Measurements from ENCODE around the gene KL. TPM values are rescaled to one million over a fixed set of nuclear protein-coding genes. Genes with fewer than 3 reads are reported as not detected.

Gene KL
- total and polyA plus RNA-seq, 2 of the 8 experiments (the other 6 are each of a cell fraction or from before 2014, with no cell fraction given): 0.02 TPM; not detected in 1

- Histone ChIP-seq H2BK12ac (ENCODE audit: low read depth, low read length) (no peak overlapping the region), H3K9ac (replicated peaks in 1 of 4; ENCODE audit: extremely low read depth in 1 of 4, low read depth in 3 of 4, low read length in 3 of 4) (no peak overlapping the region), H3K27me3 (replicated peaks in 1 of 4; ENCODE audit: control insufficient read depth in 3 of 4, extremely low read depth in 1 of 4, insufficient read depth in 3 of 4, low read length in 3 of 4) (no peaks in the 10 kb centered on the region), H3K79me2 (ENCODE audit: control insufficient read depth in 1 of 2, insufficient read depth in 2 of 2, low read length in 2 of 2) (no peaks in the 10 kb centered on the region; a peak in 1 of 4 replicates), H3K23ac (ENCODE audit: insufficient read length) (no peak overlapping the region), H3K36me3 (ENCODE audit: control insufficient read depth in 2 of 4, insufficient read depth in 4 of 4, low read length in 3 of 4) (no peaks in the 10 kb centered on the region), H2BK15ac (ENCODE audit: low read length) (no peak overlapping the region), H3K14ac (ENCODE audit: insufficient read length) (no peak overlapping the region), H3K9me3 (ENCODE audit: insufficient read depth in 2 of 2, low read depth in 1 of 2, low read length in 1 of 2) (no peaks in the 10 kb centered on the region), H4K8ac (ENCODE audit: extremely low read depth, insufficient read depth, low read length) (no peak overlapping the region), H3K4me2 (ENCODE audit: insufficient read depth in 1 of 2, low read depth in 2 of 2, low read length in 2 of 2) (no peak overlapping the region), H3K27ac (ENCODE audit: low read depth, low read length) (no peak overlapping the region), H2BK5ac (ENCODE audit: low read depth, low read length) (no peak overlapping the region), H3K23me2 (ENCODE audit: low read depth, low read length) (no peaks in the 10 kb centered on the region), H2AK5ac (ENCODE audit: low read depth, low read length) (no peak overlapping the region), H3K4me3 (ENCODE audit: extremely low read depth in 1 of 4, insufficient read depth in 2 of 4, low read depth in 3 of 4, low read length in 4 of 4) (no peak overlapping the region), H4K5ac (ENCODE audit: insufficient read length, low read depth, low read length) (no peak overlapping the region), H2BK120ac (replicated peaks; ENCODE audit: low read depth, low read length) (no peak overlapping the region), H3K18ac (ENCODE audit: extremely low read depth, low read length) (no peak overlapping the region), H4K20me1 (replicated peaks in 1 of 2; ENCODE audit: control insufficient read depth in 1 of 2, insufficient read depth in 2 of 2, low read length in 2 of 2) (no peaks in the 10 kb centered on the region), H3K56ac (replicated peaks; ENCODE audit: insufficient read length, low read depth, low read length) (no peak overlapping the region), H3K79me1 (ENCODE audit: low read depth, low read length) (no peaks in the 10 kb centered on the region), H2BK20ac (ENCODE audit: low read length) (no peak overlapping the region), H3K4ac (replicated peaks; ENCODE audit: insufficient read length, low read depth, low read length) (no peak overlapping the region), H3K4me1 (replicated peaks in 1 of 4; ENCODE audit: control insufficient read depth in 3 of 4, insufficient read depth in 4 of 4, low read length in 3 of 4) (no peaks in the 10 kb centered on the region), H2AFZ (ENCODE audit: low read length) (no peak overlapping the region), H4K91ac (replicated peaks; ENCODE audit: insufficient read length, low read length) (no peak overlapping the region)
- TF ChIP-seq EP300 (IDR thresholded peaks at IDR 0.05; ENCODE audit: borderline replicate concordance in 1 of 2, low read depth in 2 of 2, low read length in 2 of 2) (no peak), POLR2AphosphoS5 (IDR thresholded peaks at IDR 0.05; ENCODE audit: low read depth, low read length) (no peak), NANOG (IDR thresholded peaks at IDR 0.05; ENCODE audit: insufficient read depth, low read depth, low read length, poor library complexity, severe bottlenecking) (no peak), SRF (IDR thresholded peaks at IDR 0.05; ENCODE audit: low read depth, low read length) (no peak), NRF1 (IDR thresholded peaks at IDR 0.05; ENCODE audit: low read depth, low read length) (no peak), JUN (IDR thresholded peaks at IDR 0.05; ENCODE audit: low read depth, low read length) (no peak), SAP30 (IDR thresholded peaks at IDR 0.05; ENCODE audit: insufficient read depth, insufficient replicate concordance, low read length) (no peak), EGR1 (IDR thresholded peaks at IDR 0.05; ENCODE audit: borderline replicate concordance, low read depth, low read length) (no peak), ATF2 (IDR thresholded peaks at IDR 0.05; ENCODE audit: low read length) (no peak), SIN3A (conservative IDR thresholded peaks at IDR 0.05 in 1 of 2, IDR thresholded peaks at IDR 0.05 in 1 of 2; ENCODE audit: low read depth in 1 of 2, low read length in 2 of 2) (no peak)
- 91% methylated on average over 2 of the region's 2 CpGs; no CpG with 5 or more reads in 1 of the 2 experiments for WGBS, 2 experiments (ENCODE audit: extremely low coverage in 1 of 2, insufficient coverage in 1 of 2, insufficient read length in 1 of 2, insufficient replicate concordance in 2 of 2, low coverage in 1 of 2, low lambda C conversion rate in 2 of 2, missing lambda C conversion rate in 1 of 2)
- FAIRE-seq (no peak), DNase-seq (ENCODE audit: low read depth in 1 of 2, low spot score in 2 of 2) (no peak)
- ChIA-PET CTCF (ENCODE audit: partially characterized antibody) (no interaction called here), POLR2A (ENCODE audit: partially characterized antibody) (no interaction called here)
Observed at GRCh38 chr13:33115274-33115673, 99.1 kb downstream of the KL start.
